ENCODE measurements around the gene EBF3. TPM values are rescaled to one million over a fixed set of nuclear protein-coding genes. Genes with fewer than 3 reads are reported as not detected.
A peak's percentile ranks its signal among the peaks of the same experiment; 100 is the strongest.

The EBF3 gene
- total RNA-seq, 1 experiment from 2014 or later: not detected

DNA sequence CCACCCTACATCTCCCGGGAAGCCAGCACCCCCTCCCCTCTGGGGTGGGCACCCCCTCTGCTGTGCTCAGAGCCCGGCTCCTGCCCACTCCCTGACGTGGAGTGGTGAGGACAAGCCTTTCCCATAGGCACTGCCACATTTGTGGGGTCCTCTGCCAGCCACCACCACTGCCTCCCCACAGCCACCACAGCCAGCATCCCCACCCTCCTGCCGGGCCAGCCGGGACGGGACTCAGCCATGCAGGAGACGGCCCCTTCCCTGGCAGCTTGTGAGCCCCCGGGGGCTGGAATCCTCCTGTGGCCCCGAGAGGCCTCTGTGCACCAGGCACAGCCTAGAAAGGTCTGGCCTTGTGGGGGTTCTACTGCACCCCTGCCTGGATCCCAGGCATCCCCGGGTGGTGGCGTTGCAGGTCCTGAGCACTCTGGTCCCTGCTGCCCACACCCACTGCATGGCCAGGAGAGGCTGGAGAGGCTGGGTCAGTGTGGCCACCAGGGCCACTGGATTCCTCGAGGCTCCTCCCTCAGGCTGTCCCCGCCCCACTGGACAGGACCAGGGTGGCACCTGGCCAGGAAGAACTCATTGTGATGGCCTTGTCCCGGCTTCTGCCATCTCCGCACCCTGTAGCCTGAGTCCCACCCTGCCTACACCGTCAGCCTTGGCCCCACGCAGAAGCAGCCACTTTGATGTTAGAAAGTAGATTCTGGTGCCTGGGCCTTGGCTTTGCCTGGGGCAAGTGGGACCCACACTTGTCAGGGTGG is 148.0 kb downstream of the EBF3 start:
- no peak for ATAC-seq

DNA sequence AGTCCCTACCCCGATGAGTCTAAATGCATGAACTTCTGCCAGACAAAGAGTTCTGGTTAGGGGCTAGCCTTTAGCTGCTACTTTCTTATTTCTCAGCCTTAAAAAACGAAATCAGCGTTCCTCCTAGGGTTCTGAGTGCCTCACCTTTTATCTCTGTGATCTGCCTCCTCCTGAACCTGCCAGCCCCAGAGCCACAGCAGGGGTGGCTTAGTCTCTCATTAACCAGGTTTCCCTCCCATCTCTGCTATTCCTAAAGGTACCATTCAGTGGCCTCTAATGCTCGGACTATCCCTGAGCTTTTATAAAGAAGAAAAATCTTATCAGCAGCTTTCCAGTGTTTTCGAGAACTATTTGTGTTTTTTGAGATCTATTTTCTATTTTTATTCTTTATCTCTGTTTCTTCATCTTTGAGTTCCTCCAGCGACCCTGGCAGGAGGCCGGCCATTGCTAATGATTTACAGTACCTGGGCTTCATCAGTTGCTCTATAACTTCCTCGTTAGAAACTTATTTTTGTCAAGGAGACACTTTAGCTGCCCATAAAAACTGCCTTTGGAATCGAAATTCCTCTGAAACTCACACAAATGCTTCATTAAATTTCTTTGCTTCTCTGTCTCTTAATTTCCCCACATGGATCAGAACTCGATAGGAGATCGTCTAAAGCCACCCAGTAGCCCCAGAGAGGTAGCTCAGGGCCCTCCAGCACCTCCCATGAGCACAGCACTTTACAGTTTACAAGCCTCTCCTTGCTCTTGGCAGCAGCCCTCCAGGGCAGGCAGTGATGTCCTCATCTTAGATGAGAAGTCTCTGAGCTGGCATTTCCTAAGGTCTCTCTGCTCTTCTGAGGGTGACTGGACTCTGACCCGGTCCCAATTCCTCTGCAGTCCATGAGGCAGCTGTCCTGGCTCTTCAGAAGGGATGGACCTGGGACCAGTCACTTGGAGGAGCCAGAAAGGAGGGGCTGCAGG is 149.1 kb downstream of the EBF3 start:
- no peak overlapping the region for H3K4me3 ChIP-seq (ENCODE audit: low read length)
- DNase-seq: peak; percentile 4
- no peaks in the 10 kb centered on the region for H3F3A ChIP-seq (ENCODE audit: low read length, unreplicated experiment)
- TF ChIP-seq, protein P1, sequence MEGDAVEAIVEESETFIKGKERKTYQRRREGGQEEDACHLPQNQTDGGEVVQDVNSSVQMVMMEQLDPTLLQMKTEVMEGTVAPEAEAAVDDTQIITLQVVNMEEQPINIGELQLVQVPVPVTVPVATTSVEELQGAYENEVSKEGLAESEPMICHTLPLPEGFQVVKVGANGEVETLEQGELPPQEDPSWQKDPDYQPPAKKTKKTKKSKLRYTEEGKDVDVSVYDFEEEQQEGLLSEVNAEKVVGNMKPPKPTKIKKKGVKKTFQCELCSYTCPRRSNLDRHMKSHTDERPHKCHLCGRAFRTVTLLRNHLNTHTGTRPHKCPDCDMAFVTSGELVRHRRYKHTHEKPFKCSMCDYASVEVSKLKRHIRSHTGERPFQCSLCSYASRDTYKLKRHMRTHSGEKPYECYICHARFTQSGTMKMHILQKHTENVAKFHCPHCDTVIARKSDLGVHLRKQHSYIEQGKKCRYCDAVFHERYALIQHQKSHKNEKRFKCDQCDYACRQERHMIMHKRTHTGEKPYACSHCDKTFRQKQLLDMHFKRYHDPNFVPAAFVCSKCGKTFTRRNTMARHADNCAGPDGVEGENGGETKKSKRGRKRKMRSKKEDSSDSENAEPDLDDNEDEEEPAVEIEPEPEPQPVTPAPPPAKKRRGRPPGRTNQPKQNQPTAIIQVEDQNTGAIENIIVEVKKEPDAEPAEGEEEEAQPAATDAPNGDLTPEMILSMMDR (conservative IDR thresholded peaks at IDR 0.05; ENCODE audit: low read depth, low read length): no peak
- TF ChIP-seq EZH2 (IDR thresholded peaks at IDR 0.05; ENCODE audit: low read length, unreplicated experiment) (no peak), EZH2phosphoT487 (IDR thresholded peaks at IDR 0.05; ENCODE audit: borderline replicate concordance, low read length) (no peak)
- no peak overlapping the region for H3K9ac ChIP-seq (ENCODE audit: low read length)
- H3K79me2 ChIP-seq (ENCODE audit: low read length): no peaks in the 10 kb centered on the region
- no peak overlapping the region for H3K4me2 ChIP-seq (ENCODE audit: low read length)
- no TSS peak for BruUV-seq (replicated peaks)
- no peaks in the 10 kb centered on the region for H3K4me1 ChIP-seq (ENCODE audit: insufficient read depth, low read length)
- no peak overlapping the region for H2AFZ ChIP-seq (ENCODE audit: low read length)
- POLR2A ChIA-PET (ENCODE audit: unreplicated experiment): no interaction called here
- H3K9me2 ChIP-seq (replicated peaks; ENCODE audit: low read length): no peaks in the 10 kb centered on the region
- H3K36me3 ChIP-seq (ENCODE audit: low read depth, low read length): no peaks in the 10 kb centered on the region
- no peak overlapping the region for H3K27ac ChIP-seq (ENCODE audit: low read length)
- H4K20me1 ChIP-seq (ENCODE audit: low read length): no peaks in the 10 kb centered on the region
- H3K9me3 ChIP-seq (ENCODE audit: low read length): no peaks in the 10 kb centered on the region
- intact Hi-C loops (cut with micrococcal nuclease): no loop called here
- no peak for ATAC-seq
- CTCF ChIA-PET: no interaction called here
- H3K27me3 ChIP-seq (ENCODE audit: low read length): peaks cover 19% of the 10 kb centered on the region; the same call in 1 of the 2 replicates

More for the DNA sequence above, 148.0 kb downstream of the EBF3 start:
- no peaks in the 10 kb centered on the region for H3K79me2 ChIP-seq (ENCODE audit: low read length)
- H3K9me2 ChIP-seq (replicated peaks; ENCODE audit: low read length): no peaks in the 10 kb centered on the region
- no peak overlapping the region for H3K4me2 ChIP-seq (ENCODE audit: low read length)
- H3K4me1 ChIP-seq (ENCODE audit: insufficient read depth, low read length): no peaks in the 10 kb centered on the region
- BruUV-seq (replicated peaks): no TSS peak
- H2AFZ ChIP-seq (ENCODE audit: low read length): no peak overlapping the region
- no peaks in the 10 kb centered on the region for H4K20me1 ChIP-seq (ENCODE audit: low read length)
- ChIA-PET CTCF (no interaction called here), POLR2A (ENCODE audit: unreplicated experiment) (no interaction called here)
- TF ChIP-seq EZH2 (IDR thresholded peaks at IDR 0.05; ENCODE audit: low read length, unreplicated experiment): no peak
- TF ChIP-seq, protein P1 (conservative IDR thresholded peaks at IDR 0.05; ENCODE audit: low read depth, low read length): no peak
- TF ChIP-seq EZH2phosphoT487 (IDR thresholded peaks at IDR 0.05; ENCODE audit: borderline replicate concordance, low read length): no peak
- DNase-seq: no peak
- H3K9me3 ChIP-seq (ENCODE audit: low read length): no peaks in the 10 kb centered on the region
- no peak overlapping the region for H3K4me3 ChIP-seq (ENCODE audit: low read length)
- no peaks in the 10 kb centered on the region for H3K36me3 ChIP-seq (ENCODE audit: low read depth, low read length)
- intact Hi-C loops (cut with micrococcal nuclease): no loop called here
- no peak overlapping the region for H3K27ac ChIP-seq (ENCODE audit: low read length)
- no peak overlapping the region for H3K9ac ChIP-seq (ENCODE audit: low read length)
- no peaks in the 10 kb centered on the region for H3F3A ChIP-seq (ENCODE audit: low read length, unreplicated experiment)
- H3K27me3 ChIP-seq (ENCODE audit: low read length): peaks cover 19% of the 10 kb centered on the region; the same call in 1 of the 2 replicates
